HCT116 (cell line): ENCODE data around the gene KPNA1. TPM values are rescaled to one million over a fixed set of nuclear protein-coding genes. Genes with fewer than 3 reads are reported as not detected.
A peak's percentile ranks its signal among the peaks of the same experiment; 100 is the strongest.
"Not testable (repeated sequence)": the region's sequence is repeated elsewhere in the genome, so short reads cannot be mapped to it uniquely, and the experiment has no call there.

Source experiments
- ATAC-seq: fragments of 200-7000 bp; cut with Tn5 transposase; 2 replicates; pipeline ENCODE4 v1.9.1; 2020; ENCODE audit warnings: mild to moderate bottlenecking, moderate library complexity
- BruUV-seq: library from RNA; stranded (reverse); fragments of 400-500 nt; replicated peaks from 2 replicates; lab custom pipeline; 2021; lab: Mats Ljungman, UMichigan
- CTCF ChIA-PET: fragments of 300-600 bp; sonication (Branson Sonifier 250); formaldehyde crosslinking; loops from one replicate; lab custom pipeline; 2021; ENCODE audit warnings: antibody characterized with exemption; lab: Charles Lee
- POLR2A ChIA-PET: fragments of 300-600, 350-600 bp; sonication (Branson Sonifier 250); formaldehyde crosslinking; loops from one replicate; lab custom pipeline; 2021; ENCODE audit warnings: antibody characterized with exemption; lab: Charles Lee
- RAD21 ChIA-PET, 2 experiments: fragments of 300-600 bp; sonication (Branson Sonifier 250); formaldehyde crosslinking; loops; one replicate each; lab custom pipeline; 2023; ENCODE audit warnings: low total read pairs in 2 of 2; ENCODE audit not compliant: uncharacterized antibody in 2 of 2, unreplicated experiment in 2 of 2, low non-redundant PET in 1 of 2; lab: Charles Lee
- DNase-seq: peaks from one replicate; pipeline ENCODE4 v3.0.0-alpha.2; 2010; ENCODE audit warnings: low read depth, low spot score
- H2AFZ ChIP-seq: fragments of 200-600 bp; shearing (Covaris generic), sonication (generic); 2 replicates; pipeline ENCODE4 v1.6.1; 2017; ENCODE audit warnings: low read depth, mixed run types, mixed read lengths, antibody characterized with exemption, low read length; ENCODE audit not compliant: poor library complexity, severe bottlenecking
- H3K27ac ChIP-seq: 2 replicates; pipeline ENCODE4 v1.5.1; 2012; ENCODE audit warnings: low read depth, low read length
- H3K27me3 ChIP-seq: fragments of 200-600 bp; sonication (generic); 2 replicates; pipeline ENCODE4 v1.6.1; 2016; ENCODE audit warnings: mixed run types, low read length, mixed read lengths; ENCODE audit not compliant: insufficient read depth
- H3K36me3 ChIP-seq, 2 experiments: fragments of 200-500 bp in 1 of 2; fragments of 200-600 bp in 1 of 2; sonication (Bioruptor generic) in 1 of 2; sonication (generic) in 1 of 2; 2 replicates each; pipeline versions ENCODE4 v1.5.1 to v1.6.1; 2014 to 2016; ENCODE audit warnings: low read length in 2 of 2, inconsistent platforms in 1 of 2, mixed read lengths in 1 of 2, mixed run types in 1 of 2; ENCODE audit not compliant: insufficient read depth in 2 of 2, control insufficient read depth in 1 of 2
- H3K4me1 ChIP-seq, 2 experiments: fragments of 200-600 bp in 1 of 2; sonication (generic) in 1 of 2; 2 replicates each; pipeline versions ENCODE4 v1.5.1 to v1.6.1; 2012 to 2017; ENCODE audit warnings: low read length in 2 of 2, inconsistent platforms in 1 of 2, mild to moderate bottlenecking in 1 of 2, mixed read lengths in 1 of 2, mixed run types in 1 of 2, moderate library complexity in 1 of 2; ENCODE audit not compliant: insufficient read depth in 2 of 2, control insufficient read depth in 1 of 2
- H3K4me2 ChIP-seq: fragments of 200-600 bp; sonication (generic); 2 replicates; pipeline ENCODE4 v1.6.1; 2017; ENCODE audit warnings: mixed run types, low read length, mixed read lengths
- H3K4me3 ChIP-seq, 2 experiments: fragments of 200-600 bp in 1 of 2; sonication (generic) in 1 of 2; replicated peaks in 1 of 2; 2 replicates each; pipeline ENCODE4 v1.5.1; 2011 to 2016; ENCODE audit warnings: low read length in 2 of 2, control low read depth in 1 of 2, low read depth in 1 of 2, mild to moderate bottlenecking in 1 of 2, mixed read lengths in 1 of 2, mixed run types in 1 of 2
- H3K79me2 ChIP-seq: fragments of 200-600 bp; sonication (generic); 2 replicates; pipeline ENCODE4 v1.6.1; 2017; ENCODE audit warnings: mild to moderate bottlenecking, mixed run types, low read length, moderate library complexity, mixed read lengths; ENCODE audit not compliant: insufficient read depth
- H3K9ac ChIP-seq: fragments of 200-600 bp; sonication (generic); 2 replicates; pipeline ENCODE4 v1.6.1; 2016; ENCODE audit warnings: low read length, mixed read lengths
- H3K9me2 ChIP-seq: fragments of 200-600 bp; sonication (generic), shearing (Covaris generic); 2 replicates; pipeline ENCODE4 v1.6.1; 2017; ENCODE audit warnings: mixed run types, mild to moderate bottlenecking, moderate library complexity; ENCODE audit not compliant: insufficient read depth
- H3K9me3 ChIP-seq, 2 experiments: fragments of 200-500 bp in 1 of 2; fragments of 200-600 bp in 1 of 2; sonication (Bioruptor generic) in 1 of 2; sonication (generic) in 1 of 2; 2 replicates each; pipeline ENCODE4 v1.6.1; 2014 to 2017; ENCODE audit warnings: low read length in 2 of 2, mixed read lengths in 2 of 2, inconsistent platforms in 1 of 2, low read depth in 1 of 2, mild to moderate bottlenecking in 1 of 2, mixed run types in 1 of 2, moderate library complexity in 1 of 2; ENCODE audit not compliant: control insufficient read depth in 1 of 2, insufficient read depth in 1 of 2
- H4K20me1 ChIP-seq: fragments of 200-600 bp; sonication (generic), shearing (Covaris generic); 2 replicates; pipeline ENCODE4 v1.6.1; 2017; ENCODE audit warnings: mixed run types, mild to moderate bottlenecking, moderate library complexity; ENCODE audit not compliant: insufficient read depth
- CEBPB ChIP-seq: IDR thresholded peaks from 2 replicates; pipeline ENCODE4 v1.6.1; 2012; ENCODE audit warnings: low read depth
- YY1 ChIP-seq: IDR thresholded peaks from 2 replicates; pipeline ENCODE4 v1.6.1; 2011; ENCODE audit warnings: low read length, low read depth, moderate library complexity, mild to moderate bottlenecking; ENCODE audit not compliant: insufficient replicate concordance; ENCODE audit errors: extremely low read depth
- intact Hi-C: fragments of 100-400 bp; cut with micrococcal nuclease; formaldehyde crosslinking; loops from 2 replicates; pipeline ENCODE4 v1.10.0; 2022
- total RNA-seq: library from RNA; stranded (reverse); gene quantifications from one replicate; pipeline ENCODE4 v1.2.1, GENCODE V29; 2021; ENCODE audit not compliant: unreplicated experiment

The KPNA1 gene
- total RNA-seq, 1 experiment from 2014 or later = 73.4 TPM

DNA sequence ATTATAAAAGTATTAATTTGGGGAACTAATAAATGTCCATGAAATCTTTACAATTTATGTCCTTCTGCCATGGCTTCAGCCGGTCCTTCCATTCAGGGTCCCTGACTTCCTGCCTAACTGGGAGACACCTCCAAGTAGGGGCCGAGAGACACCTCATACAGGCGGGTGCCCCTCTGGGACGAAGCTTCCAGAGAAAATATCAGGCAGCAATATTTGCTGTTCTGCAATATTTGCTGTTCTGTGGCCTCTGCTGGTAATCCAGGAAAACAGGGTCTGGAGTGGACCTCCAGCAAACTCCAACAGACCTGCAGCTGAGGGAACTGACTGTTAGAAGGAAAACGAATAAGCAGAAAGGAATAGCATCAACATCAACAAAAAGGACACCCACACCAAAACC lies 70.2 kb downstream of the KPNA1 start:
- H3K27me3 ChIP-seq, H3K9me2 ChIP-seq, RAD21 ChIA-PET, H3K4me3 ChIP-seq, ATAC-seq, DNase-seq, CTCF ChIA-PET, H3K9ac ChIP-seq, H3K4me2 ChIP-seq, H4K20me1 ChIP-seq, H2AFZ ChIP-seq, intact Hi-C loops, POLR2A ChIA-PET, H3K27ac ChIP-seq, H3K9me3 ChIP-seq, BruUV-seq: not testable (repeated sequence)
- H3K79me2 ChIP-seq = peaks cover 18% of the 10 kb centered on the region; the same call in 1 of the 2 replicates
- peaks cover 2 to 14% of the 10 kb centered on the region in 2 experiments; a peak in 2 of 4 replicates for H3K4me1 ChIP-seq
- peaks cover 12 to 13% of the 10 kb centered on the region in 2 experiments; a peak in 3 of 4 replicates for H3K36me3 ChIP-seq

GRCh38 chr3:122443762-122444490 lies 70.8 kb downstream of the KPNA1 start:
- H4K20me1 ChIP-seq, DNase-seq, H3K4me3 ChIP-seq, H2AFZ ChIP-seq, BruUV-seq, POLR2A ChIA-PET, H3K27me3 ChIP-seq, CTCF ChIA-PET, RAD21 ChIA-PET, H3K27ac ChIP-seq, H3K9me3 ChIP-seq, H3K9ac ChIP-seq, intact Hi-C loops, H3K9me2 ChIP-seq: not testable (repeated sequence)
- H3K4me2 ChIP-seq = 0 out of 2 replicates have a peak overlapping the region, but pooled peaks have one; percentile 11
- peaks cover 2 to 14% of the 10 kb centered on the region in 2 experiments; a peak in 2 of 4 replicates for H3K4me1 ChIP-seq
- peaks cover 14% of the 10 kb centered on the region; the same call in 1 of the 2 replicates for H3K79me2 ChIP-seq
- peak; percentile 63 for ATAC-seq
- peaks cover 8 to 13% of the 10 kb centered on the region in 2 experiments; a peak in 3 of 4 replicates for H3K36me3 ChIP-seq
- TF ChIP-seq CEBPB (peak; percentile 24; the same call in 1 of the 2 replicates), YY1 (peak; percentile 16)
